Measurements from ENCODE around the gene MGA.

- TF ChIP-seq RAD21 (conservative IDR thresholded peaks at IDR 0.05 in 1 of 2, IDR thresholded peaks at IDR 0.05 in 1 of 2) (no peak), CTCF (IDR thresholded peaks at IDR 0.05) (no peak), HMGXB4 (CRISPR knock-in tag; IDR thresholded peaks at IDR 0.05; ENCODE audit: borderline replicate concordance) (no peak), CEBPB (IDR thresholded peaks at IDR 0.05) (no peak), FOSL2 (IDR thresholded peaks at IDR 0.05) (no peak), FOSL2 (CRISPR knock-in tag; IDR thresholded peaks at IDR 0.05) (no peak), MYC (IDR thresholded peaks at IDR 0.05; ENCODE audit: borderline replicate concordance, low read length) (no peak), EP300 (IDR thresholded peaks at IDR 0.05) (no peak), HES2 (IDR thresholded peaks at IDR 0.05) (no peak), RARB (CRISPR knock-in tag; IDR thresholded peaks at IDR 0.05) (no peak), REST (IDR thresholded peaks at IDR 0.05) (no peak)
These were observed 360 bp upstream of the MGA start for GRCh38 chr15:41659855-41660234.
